ENCODE results near the gene ALG11.

DNA sequence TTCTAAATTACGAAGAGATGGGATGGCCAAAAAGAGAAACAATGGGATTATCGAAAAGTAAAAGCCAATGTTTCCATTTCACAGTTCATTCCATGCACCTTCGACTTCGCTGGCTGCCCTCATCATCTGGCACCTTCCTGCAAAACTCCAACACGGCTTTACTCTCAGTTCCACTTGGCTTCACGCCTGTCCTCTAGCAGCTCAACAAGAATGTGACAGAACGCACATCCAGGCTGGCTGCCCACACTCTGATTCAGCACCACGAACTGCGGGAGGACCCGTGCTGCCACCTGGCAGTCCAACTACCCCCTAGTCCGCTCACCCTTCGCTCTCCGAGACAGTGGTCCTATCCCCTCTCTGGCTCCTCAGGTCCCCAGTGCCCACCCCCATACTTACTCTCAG lies 12.7 kb upstream of the ALG11 start:
- no peak for TF ChIP-seq EZH2 (IDR thresholded peaks at IDR 0.05; ENCODE audit: low read length, missing control alignments)
- TF ChIP-seq, protein P1, sequence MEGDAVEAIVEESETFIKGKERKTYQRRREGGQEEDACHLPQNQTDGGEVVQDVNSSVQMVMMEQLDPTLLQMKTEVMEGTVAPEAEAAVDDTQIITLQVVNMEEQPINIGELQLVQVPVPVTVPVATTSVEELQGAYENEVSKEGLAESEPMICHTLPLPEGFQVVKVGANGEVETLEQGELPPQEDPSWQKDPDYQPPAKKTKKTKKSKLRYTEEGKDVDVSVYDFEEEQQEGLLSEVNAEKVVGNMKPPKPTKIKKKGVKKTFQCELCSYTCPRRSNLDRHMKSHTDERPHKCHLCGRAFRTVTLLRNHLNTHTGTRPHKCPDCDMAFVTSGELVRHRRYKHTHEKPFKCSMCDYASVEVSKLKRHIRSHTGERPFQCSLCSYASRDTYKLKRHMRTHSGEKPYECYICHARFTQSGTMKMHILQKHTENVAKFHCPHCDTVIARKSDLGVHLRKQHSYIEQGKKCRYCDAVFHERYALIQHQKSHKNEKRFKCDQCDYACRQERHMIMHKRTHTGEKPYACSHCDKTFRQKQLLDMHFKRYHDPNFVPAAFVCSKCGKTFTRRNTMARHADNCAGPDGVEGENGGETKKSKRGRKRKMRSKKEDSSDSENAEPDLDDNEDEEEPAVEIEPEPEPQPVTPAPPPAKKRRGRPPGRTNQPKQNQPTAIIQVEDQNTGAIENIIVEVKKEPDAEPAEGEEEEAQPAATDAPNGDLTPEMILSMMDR (conservative IDR thresholded peaks at IDR 0.05 in 1 of 2, IDR thresholded peaks at IDR 0.05 in 1 of 2; ENCODE audit: low read depth in 1 of 2, low read length in 2 of 2): no peak
